ENCODE results near the gene RASSF7. TPM values are rescaled to one million over a fixed set of nuclear protein-coding genes. Genes with fewer than 3 reads are reported as not detected.

The RASSF7 gene
- total RNA-seq, 2 experiments from 2014 or later: 14.1 to 15.7 TPM

- Histone ChIP-seq H3K36me3 (ENCODE audit: insufficient read depth, low read length) (peaks cover 2% of the 10 kb centered on the region), H3K27me3 (ENCODE audit: control insufficient read depth in 1 of 2, insufficient read depth in 2 of 2, low read length in 2 of 2) (no peaks in the 10 kb centered on the region), H3K4me1 (ENCODE audit: insufficient read depth, low read length) (no peaks in the 10 kb centered on the region), H3K4me3 (ENCODE audit: low read length) (no peak overlapping the region), H3K27ac (ENCODE audit: low read depth in 1 of 2, low read length in 2 of 2) (no peak overlapping the region), H3K9me3 (ENCODE audit: control insufficient read depth in 1 of 2, insufficient read depth in 1 of 2, low read length in 2 of 2) (no peaks in the 10 kb centered on the region)
- ChIA-PET POLR2A (no interaction called here), CTCF (no interaction called here)
- Mint-ChIP-seq H3K36me3 (ENCODE audit: low read depth) (no peaks in the 10 kb centered on the region), H3K9me3 (no peaks in the 10 kb centered on the region), H3K4me3 (no peak overlapping the region), H3K27ac (no peak overlapping the region), H3K4me1 (ENCODE audit: low read depth) (no peaks in the 10 kb centered on the region), H3K27me3 (no peaks in the 10 kb centered on the region)
- intact Hi-C loops (cut with DNase I, micrococcal nuclease): no loop called here
- no peak for ATAC-seq (ENCODE audit: poor library complexity)
- TF ChIP-seq, protein P1, sequence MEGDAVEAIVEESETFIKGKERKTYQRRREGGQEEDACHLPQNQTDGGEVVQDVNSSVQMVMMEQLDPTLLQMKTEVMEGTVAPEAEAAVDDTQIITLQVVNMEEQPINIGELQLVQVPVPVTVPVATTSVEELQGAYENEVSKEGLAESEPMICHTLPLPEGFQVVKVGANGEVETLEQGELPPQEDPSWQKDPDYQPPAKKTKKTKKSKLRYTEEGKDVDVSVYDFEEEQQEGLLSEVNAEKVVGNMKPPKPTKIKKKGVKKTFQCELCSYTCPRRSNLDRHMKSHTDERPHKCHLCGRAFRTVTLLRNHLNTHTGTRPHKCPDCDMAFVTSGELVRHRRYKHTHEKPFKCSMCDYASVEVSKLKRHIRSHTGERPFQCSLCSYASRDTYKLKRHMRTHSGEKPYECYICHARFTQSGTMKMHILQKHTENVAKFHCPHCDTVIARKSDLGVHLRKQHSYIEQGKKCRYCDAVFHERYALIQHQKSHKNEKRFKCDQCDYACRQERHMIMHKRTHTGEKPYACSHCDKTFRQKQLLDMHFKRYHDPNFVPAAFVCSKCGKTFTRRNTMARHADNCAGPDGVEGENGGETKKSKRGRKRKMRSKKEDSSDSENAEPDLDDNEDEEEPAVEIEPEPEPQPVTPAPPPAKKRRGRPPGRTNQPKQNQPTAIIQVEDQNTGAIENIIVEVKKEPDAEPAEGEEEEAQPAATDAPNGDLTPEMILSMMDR (IDR thresholded peaks at IDR 0.05): no peak
- DNase-seq: no peak
Measured at GRCh38 chr11:526192-526591, 34.6 kb upstream of the RASSF7 start.

GRCh38 chr11:528166-528814, 32.5 kb upstream of the RASSF7 start:
- Histone ChIP-seq H3K27me3 (ENCODE audit: control insufficient read depth in 1 of 2, insufficient read depth in 2 of 2, low read length in 2 of 2) (no peaks in the 10 kb centered on the region), H3K27ac (ENCODE audit: low read depth in 1 of 2, low read length in 2 of 2) (no peak overlapping the region), H3K36me3 (ENCODE audit: insufficient read depth, low read length) (peaks cover 22% of the 10 kb centered on the region), H3K4me1 (ENCODE audit: insufficient read depth, low read length) (no peaks in the 10 kb centered on the region), H3K9me3 (ENCODE audit: control insufficient read depth in 1 of 2, insufficient read depth in 1 of 2, low read length in 2 of 2) (no peaks in the 10 kb centered on the region), H3K4me3 (ENCODE audit: low read length) (no peak overlapping the region)
- ATAC-seq (ENCODE audit: poor library complexity) (no peak), DNase-seq (no peak)
- ChIA-PET CTCF (interaction anchor here (1.0 kb wide), 1 partner anchor 10 kb away, joined by 3 read pairs; no protein-coding TSS in a partner anchor), POLR2A (no interaction called here)
- TF ChIP-seq, protein P1 (IDR thresholded peaks at IDR 0.05): no peak
- intact Hi-C loops (cut with DNase I, micrococcal nuclease): no loop called here
- H3K36me3 Mint-ChIP-seq (ENCODE audit: low read depth): peaks cover 9% of the 10 kb centered on the region
- H3K27ac Mint-ChIP-seq: no peak overlapping the region
- H3K27me3 Mint-ChIP-seq: no peaks in the 10 kb centered on the region
- no peaks in the 10 kb centered on the region for H3K4me1 Mint-ChIP-seq (ENCODE audit: low read depth)
- H3K9me3 Mint-ChIP-seq: no peaks in the 10 kb centered on the region
- H3K4me3 Mint-ChIP-seq: no peak overlapping the region

GRCh38 chr11:528815-529727, 31.7 kb upstream of the RASSF7 start:
- Histone ChIP-seq H3K36me3 (ENCODE audit: insufficient read depth, low read length) (peaks cover 26% of the 10 kb centered on the region), H3K27ac (ENCODE audit: low read depth in 1 of 2, low read length in 2 of 2) (no peak overlapping the region), H3K4me1 (ENCODE audit: insufficient read depth, low read length) (peaks cover 7% of the 10 kb centered on the region), H3K4me3 (ENCODE audit: low read length) (no peak overlapping the region), H3K9me3 (ENCODE audit: control insufficient read depth in 1 of 2, insufficient read depth in 1 of 2, low read length in 2 of 2) (no peaks in the 10 kb centered on the region), H3K27me3 (ENCODE audit: control insufficient read depth in 1 of 2, insufficient read depth in 2 of 2, low read length in 2 of 2) (no peaks in the 10 kb centered on the region)
- Mint-ChIP-seq H3K27me3 (no peaks in the 10 kb centered on the region), H3K9me3 (no peaks in the 10 kb centered on the region), H3K4me3 (no peak overlapping the region), H3K36me3 (ENCODE audit: low read depth) (peaks cover 9% of the 10 kb centered on the region), H3K4me1 (ENCODE audit: low read depth) (no peaks in the 10 kb centered on the region), H3K27ac (no peak overlapping the region)
- POLR2A ChIA-PET: no interaction called here
- intact Hi-C loops (cut with DNase I, micrococcal nuclease): no loop called here
- TF ChIP-seq, protein P1 (IDR thresholded peaks at IDR 0.05): no peak
- no peak for ATAC-seq (ENCODE audit: poor library complexity)
- no peak for DNase-seq
- CTCF ChIA-PET: no interaction called here

Measured in CD4-positive, alpha-beta T cell (primary cell).